HL-60/S4 treated with phorbol 12-myristate 13-acetate at 8.2 ng/mL for 4 days and 3 days (cell line): ENCODE measurements around the gene ZNF146.
"Not testable (repeated sequence)": the region's sequence is repeated elsewhere in the genome, so short reads cannot be mapped to it uniquely, and the experiment has no call there.

ENCODE experiments used
- in situ Hi-C: fragments of 300-500 bp; cut with MboI; formaldehyde crosslinking; loops from 2 replicates; pipeline ENCODE4 v1.15.0; 2022; ENCODE audit warnings: low sequenced_read_pairs

The ZNF146 gene

GRCh38 chr19:36233626-36234025 lies 18.7 kb downstream of the ZNF146 start:
- in situ Hi-C loops: not testable (repeated sequence)

- in situ Hi-C loops: no loop called here
Measured at GRCh38 chr19:36236304-36236945, 21.5 kb downstream of the ZNF146 start.

DNA sequence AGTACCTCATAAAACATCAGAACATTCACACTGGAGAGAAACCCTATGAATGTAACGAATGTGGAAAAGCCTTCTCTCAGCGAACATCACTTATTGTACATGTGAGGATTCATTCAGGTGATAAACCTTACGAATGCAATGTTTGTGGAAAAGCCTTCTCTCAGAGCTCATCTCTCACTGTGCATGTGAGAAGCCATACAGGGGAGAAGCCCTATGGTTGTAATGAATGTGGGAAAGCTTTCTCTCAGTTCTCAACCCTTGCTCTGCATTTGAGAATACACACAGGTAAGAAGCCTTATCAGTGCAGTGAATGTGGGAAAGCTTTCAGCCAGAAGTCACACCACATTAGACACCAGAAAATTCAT lies 22.0 kb downstream of the ZNF146 start:
- in situ Hi-C loops: no loop called here

GRCh38 chr19:36244066-36244465 lies 29.2 kb downstream of the ZNF146 start:
- in situ Hi-C loops: no loop called here

DNA sequence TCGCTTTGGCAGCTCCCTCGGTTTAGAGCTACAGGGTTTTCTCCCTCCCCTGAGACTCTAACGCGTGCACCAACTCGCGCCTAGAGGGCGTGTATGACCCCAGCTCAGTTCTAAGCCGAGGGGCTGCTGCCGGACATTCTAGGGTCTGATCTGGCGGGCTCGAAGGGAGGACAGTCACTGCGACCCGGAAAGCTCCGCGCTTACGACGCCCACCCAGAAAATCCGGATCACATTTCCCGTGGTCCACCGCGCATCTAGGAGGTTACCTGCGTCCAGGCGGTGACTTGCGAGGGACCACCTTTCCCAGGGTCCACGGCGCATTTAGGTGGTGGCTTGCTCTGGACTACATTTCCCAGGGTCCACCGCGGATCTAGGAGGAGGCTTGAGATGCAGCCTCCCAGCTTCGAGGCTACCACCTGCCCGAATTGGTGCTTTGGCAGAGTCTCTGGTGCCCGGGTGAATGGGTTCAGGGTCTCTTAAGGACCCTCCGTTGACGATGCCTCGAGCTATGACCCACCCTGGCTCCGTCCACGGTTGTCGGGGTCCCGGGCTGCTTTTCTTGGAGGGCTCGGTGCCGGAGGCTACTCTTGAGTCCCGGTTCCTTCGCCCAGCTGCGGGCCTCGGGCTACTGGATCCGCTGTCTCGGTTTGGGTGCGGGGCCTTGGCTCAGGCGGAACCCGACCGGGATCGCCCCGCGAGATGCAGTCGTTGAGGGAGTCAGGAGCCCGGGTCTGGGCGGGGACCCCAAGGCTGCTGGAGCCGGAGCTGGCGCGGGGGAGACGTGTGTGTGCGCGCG lies 30.5 kb downstream of the ZNF146 start:
- in situ Hi-C loops: no loop called here

- in situ Hi-C loops: no loop called here
Measured at GRCh38 chr19:36246006-36246481, 31.1 kb downstream of the ZNF146 start.

GRCh38 chr19:36252047-36252446 lies 37.1 kb downstream of the ZNF146 start:
- in situ Hi-C loops: no loop called here

- in situ Hi-C loops: no loop called here
Measured at GRCh38 chr19:36254848-36255247, 39.9 kb downstream of the ZNF146 start.

GRCh38 chr19:36255316-36255715 lies 40.4 kb downstream of the ZNF146 start:
- in situ Hi-C loops: no loop called here

- in situ Hi-C loops: no loop called here
Measured at GRCh38 chr19:36256064-36256463, 41.2 kb downstream of the ZNF146 start.

DNA sequence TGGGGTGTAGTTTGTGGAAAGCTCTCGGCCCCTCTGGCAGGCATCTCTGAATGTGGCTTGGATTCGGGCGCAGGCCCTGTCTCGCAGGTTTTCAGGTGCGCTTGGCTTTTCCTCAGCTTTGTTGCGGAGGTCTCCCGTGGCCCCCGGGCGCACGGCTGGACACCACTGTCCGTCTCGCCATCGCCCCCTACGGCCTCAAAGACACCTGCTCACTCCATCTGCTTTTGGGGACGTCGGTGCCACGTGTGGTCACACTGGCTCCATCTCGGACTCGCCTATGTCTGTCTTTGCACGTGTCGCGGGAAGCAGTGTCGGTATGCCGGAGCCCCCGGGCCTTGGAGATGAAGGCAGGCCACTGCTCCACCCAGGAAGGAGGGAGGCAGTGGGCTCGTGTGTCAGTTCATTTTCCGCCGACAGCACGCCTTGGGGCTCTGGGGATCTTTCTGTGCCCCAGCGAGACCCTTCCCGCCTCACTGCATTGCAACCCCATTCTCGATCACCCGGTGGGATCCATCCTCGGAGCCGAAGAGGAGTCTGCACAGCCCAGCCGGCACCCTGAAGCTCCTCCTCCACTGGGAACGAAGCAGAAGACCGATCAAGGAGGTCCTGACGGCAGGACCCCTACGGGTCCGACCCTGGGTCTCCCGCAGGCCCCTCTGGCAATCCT lies 42.1 kb downstream of the ZNF146 start:
- in situ Hi-C loops: no loop called here

DNA sequence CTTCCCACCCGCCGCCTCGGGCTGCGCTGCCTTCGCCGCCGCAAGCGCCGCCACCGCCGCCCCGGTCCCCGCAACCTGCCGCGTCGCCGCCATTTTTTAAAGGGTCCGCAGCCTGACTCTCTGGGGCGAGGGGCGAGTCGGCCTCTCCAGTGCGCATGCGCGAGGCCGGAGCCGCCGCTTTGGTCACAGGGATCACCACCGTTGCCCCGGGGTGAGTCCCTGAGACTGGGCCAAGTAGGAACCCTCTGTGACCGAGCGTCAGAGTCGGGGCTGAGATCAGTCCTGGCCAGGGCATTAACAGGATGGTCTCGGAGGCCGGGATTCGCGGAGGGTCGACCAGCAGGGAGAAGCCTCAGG lies 42.6 kb downstream of the ZNF146 start:
- in situ Hi-C loops: no loop called here

DNA sequence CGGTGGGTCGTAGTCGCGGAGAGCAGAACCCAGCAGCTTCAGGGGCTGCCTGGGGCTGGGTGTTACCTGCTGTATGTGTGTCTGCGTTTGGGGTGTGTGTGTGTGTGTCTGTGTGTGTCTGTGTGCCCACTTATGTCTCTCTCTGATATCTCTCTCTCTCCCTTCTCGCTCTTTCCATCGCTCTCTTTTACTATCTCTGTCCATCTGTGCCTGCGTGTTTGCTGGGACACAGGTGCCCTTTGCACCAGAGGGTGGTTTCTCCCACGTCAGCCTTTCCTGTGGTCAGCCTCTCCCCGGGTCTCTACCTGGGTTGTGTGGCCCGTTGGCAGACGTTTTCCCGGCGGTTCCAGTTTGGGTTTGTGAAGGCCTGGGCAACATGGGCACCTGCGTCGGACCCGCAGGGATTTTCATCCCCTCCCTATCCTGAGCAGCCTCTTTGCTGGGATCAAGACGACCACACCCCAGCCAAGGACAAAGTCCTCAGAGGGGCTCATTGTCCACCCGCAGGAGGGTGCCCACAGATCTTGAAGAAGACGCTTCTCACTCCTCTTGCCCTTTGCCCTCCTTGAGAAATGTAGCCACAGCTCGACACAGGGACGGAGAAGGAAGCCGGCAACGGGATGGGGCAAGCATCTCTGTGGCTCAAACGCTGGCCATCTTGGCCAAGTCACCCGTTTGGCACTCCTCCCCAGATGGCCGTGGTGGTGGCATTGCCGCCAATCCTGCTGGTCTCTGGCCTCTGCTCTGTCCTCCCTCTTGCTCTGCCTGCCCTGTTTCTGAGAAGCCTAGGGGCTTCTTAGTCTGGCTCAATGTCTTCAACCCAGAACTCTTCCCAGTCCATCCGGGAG lies 43.3 kb downstream of the ZNF146 start:
- in situ Hi-C loops: no loop called here

DNA sequence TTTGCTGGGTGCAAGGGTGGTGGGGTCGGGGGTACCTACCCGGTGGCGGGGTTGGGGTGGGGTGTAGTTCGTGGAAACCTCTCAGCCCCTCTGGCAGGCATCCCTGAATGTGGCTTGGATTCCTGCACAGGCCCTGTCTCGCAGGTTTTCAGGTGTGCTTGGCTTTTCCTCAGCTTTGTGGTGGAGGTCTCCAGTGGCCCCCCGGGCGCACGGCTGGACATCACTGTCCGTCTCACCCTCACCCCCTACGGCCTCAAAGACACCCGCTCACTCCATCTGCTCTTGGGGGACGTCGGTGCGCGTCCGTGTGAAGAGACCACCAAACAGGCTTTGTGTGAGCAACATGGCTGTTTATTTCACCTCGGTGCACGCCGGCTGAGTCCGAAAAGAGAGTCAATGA lies 44.3 kb downstream of the ZNF146 start:
- in situ Hi-C loops: no loop called here

DNA sequence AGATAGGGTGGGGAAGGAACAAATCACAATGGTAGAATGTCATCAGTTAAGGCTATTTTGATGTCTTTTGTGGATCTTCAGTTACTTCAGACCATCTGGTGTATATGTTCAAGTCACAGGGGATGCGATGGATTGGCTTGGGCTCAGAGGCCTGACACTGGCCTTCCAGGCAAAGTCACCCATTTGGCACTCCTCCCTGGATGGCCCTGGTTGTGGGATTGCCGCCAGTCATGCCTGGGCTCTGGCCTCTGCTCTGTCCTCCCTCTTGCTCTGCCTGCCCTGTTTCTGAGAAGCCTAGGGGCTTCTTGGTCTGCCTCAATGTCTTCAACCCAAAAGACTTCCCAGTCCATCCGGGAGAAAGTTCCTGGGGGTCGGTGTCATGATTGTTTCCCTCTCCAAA lies 50.2 kb downstream of the ZNF146 start:
- in situ Hi-C loops: no loop called here

DNA sequence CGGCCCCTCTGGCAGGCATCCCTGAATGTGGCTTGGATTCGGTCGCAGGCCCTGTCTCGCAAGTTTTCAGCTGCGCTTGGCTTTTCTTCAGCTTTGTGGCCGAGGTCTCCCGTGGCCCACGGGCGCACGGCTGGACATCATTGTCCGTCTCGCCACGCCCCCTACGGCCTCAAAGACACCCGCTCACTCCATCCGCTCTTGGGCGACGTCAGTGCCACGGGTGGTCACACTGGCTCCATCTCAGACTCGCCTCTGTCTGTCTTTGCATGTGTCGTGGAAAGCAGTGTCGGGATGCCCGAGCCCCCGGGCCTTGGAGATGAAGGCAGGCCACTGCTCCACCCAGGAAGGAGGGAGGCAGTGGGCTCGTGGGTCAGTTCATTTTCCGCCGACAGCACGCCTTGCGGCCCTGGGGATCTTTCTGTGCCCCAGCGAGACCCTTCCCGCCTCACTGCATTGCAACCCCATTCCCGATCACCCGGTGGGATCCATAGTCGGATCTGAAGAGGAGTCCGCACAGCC lies 51.0 kb downstream of the ZNF146 start:
- in situ Hi-C loops: no loop called here

DNA sequence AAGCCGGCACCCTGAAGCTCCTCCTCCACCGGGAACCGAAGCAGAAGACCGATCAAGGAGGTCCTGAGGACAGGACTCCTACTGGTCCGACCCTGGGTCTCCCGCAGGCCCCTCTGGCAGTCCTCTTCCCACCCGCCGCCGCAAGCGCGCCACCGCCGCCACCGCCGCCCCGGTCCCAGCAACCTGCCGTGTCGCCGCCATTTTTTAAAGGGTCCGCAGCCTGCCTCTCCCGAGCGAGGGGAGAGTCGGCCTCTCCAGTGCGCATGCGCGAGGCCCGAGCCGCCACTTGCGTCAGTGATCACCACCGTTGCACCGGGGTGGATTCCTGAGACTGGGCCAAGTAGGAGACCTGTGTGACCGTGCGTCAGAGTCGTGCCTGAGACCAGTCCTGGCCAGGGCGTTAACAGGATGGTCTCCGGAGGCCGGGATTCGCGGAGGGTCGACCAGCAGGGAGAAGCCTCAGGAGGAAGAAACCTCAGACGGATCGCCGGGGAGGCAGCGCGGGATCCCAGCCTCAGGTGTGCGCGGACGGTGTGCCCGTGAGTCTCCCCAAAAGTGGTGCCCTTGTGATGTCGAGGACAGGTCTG lies 51.6 kb downstream of the ZNF146 start:
- in situ Hi-C loops: no loop called here

DNA sequence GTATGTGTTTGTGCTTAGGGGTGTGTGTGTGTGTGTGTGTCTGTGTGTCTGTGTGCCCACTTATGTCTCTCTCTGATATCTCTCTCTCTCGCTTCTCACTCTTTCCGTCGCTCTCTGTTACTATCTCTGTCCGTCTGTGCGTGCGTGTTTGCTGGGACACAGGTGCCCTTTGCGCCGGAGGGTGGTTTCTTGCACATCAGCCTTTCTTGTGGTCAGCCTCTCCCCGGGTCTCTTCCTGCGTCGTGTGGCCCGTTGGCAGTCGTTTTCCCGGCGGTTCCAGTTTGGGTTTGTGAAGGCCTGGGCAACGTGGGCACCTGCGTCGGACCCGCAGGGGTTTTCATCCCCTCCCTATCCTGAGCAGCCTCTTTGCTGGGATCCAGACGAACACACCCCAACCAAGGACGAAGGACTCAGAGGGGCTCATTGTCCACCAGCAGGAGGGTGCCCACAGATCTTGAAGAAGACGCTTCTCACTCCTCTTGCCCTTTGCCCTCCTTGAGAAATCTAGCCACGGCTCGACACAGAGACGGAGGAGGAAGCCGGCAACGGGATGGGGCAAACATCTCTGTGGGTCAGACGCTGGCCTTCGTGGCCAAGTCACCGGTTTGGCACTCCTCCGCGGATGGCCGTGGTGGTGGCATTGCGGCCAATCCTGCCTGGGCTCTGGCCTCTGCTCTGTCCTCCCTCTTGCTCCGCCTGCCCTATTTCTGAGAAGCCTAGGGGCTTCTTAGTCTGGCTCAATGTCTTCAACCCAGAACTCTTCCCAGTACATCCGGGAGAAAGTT lies 52.3 kb downstream of the ZNF146 start:
- in situ Hi-C loops: no loop called here

GRCh38 chr19:36268081-36268480 lies 53.2 kb downstream of the ZNF146 start:
- in situ Hi-C loops: not testable (repeated sequence)

GRCh38 chr19:36268591-36268990 lies 53.7 kb downstream of the ZNF146 start:
- in situ Hi-C loops: not testable (repeated sequence)
